ENCODE data around the gene PALM. TPM values are rescaled to one million over a fixed set of nuclear protein-coding genes. Genes with fewer than 3 reads are reported as not detected.

Gene PALM
- total RNA-seq, 2 experiments from 2014 or later, result not detected

- ChIA-PET POLR2A (no interaction called here), CTCF (interaction anchor here (0.6 kb wide), 1 partner anchor 19 kb away, joined by 4 read pairs; no protein-coding TSS in a partner anchor)
- H3K4me3 Mint-ChIP-seq, result no peak overlapping the region
- no peaks in the 10 kb centered on the region for H3K4me1 Mint-ChIP-seq
- no peaks in the 10 kb centered on the region for H3K36me3 Mint-ChIP-seq (ENCODE audit: low read depth)
- H3K27me3 Mint-ChIP-seq, result no peaks in the 10 kb centered on the region
- H3K27ac Mint-ChIP-seq, result no peak overlapping the region
- no peak for DNase-seq
- no peaks in the 10 kb centered on the region for H3K9me3 Mint-ChIP-seq
These were observed 74.3 kb downstream of the PALM start for GRCh38 chr19:782878-783668.

- Mint-ChIP-seq H3K36me3 (ENCODE audit: low read depth) (no peaks in the 10 kb centered on the region), H3K4me3 (no peak overlapping the region), H3K27me3 (peaks cover under 1% of the 10 kb centered on the region), H3K4me1 (peaks cover 7% of the 10 kb centered on the region), H3K9me3 (no peaks in the 10 kb centered on the region), H3K27ac (no peak overlapping the region)
- POLR2A ChIA-PET, result no interaction called here
- no peak for DNase-seq
- CTCF ChIA-PET, result no interaction called here
These were observed 75.8 kb downstream of the PALM start for GRCh38 chr19:784541-784940.

- Mint-ChIP-seq H3K4me3 (no peak overlapping the region), H3K9me3 (no peaks in the 10 kb centered on the region), H3K27me3 (peaks cover 4% of the 10 kb centered on the region), H3K4me1 (peaks cover 9% of the 10 kb centered on the region), H3K27ac (no peak overlapping the region), H3K36me3 (ENCODE audit: low read depth) (no peaks in the 10 kb centered on the region)
- CTCF ChIA-PET, result interaction anchor here (0.6 kb wide), 1 partner anchor 267 kb away, joined by 3 read pairs; no protein-coding TSS in a partner anchor
- POLR2A ChIA-PET, result no interaction called here
- DNase-seq, result no peak
These were observed 78.8 kb downstream of the PALM start for GRCh38 chr19:787536-787935.

- Mint-ChIP-seq H3K36me3 (ENCODE audit: low read depth) (no peaks in the 10 kb centered on the region), H3K4me3 (no peak overlapping the region), H3K27ac (peak overlapping the region; percentile 77), H3K27me3 (peaks cover 4% of the 10 kb centered on the region), H3K4me1 (peaks cover 9% of the 10 kb centered on the region), H3K9me3 (no peaks in the 10 kb centered on the region)
- no peak for DNase-seq
- CTCF ChIA-PET, result interaction anchor here (0.6 kb wide), 1 partner anchor 1260 kb away, joined by 4 read pairs; no protein-coding TSS in a partner anchor
- POLR2A ChIA-PET, result no interaction called here
These were observed 79.9 kb downstream of the PALM start for GRCh38 chr19:788686-788982.

GRCh38 chr19:788983-789700 lies 80.4 kb downstream of the PALM start:
- ChIA-PET CTCF (interaction anchor here (0.6 to 0.9 kb wide), 2 partner anchors 21 to 1259 kb away, joined by 4 to 5 read pairs; no protein-coding TSS in a partner anchor), POLR2A (no interaction called here)
- Mint-ChIP-seq H3K27me3 (peaks cover 4% of the 10 kb centered on the region), H3K36me3 (ENCODE audit: low read depth) (no peaks in the 10 kb centered on the region), H3K4me3 (no peak overlapping the region), H3K4me1 (peaks cover 9% of the 10 kb centered on the region), H3K27ac (peak overlapping the region; percentile 77), H3K9me3 (no peaks in the 10 kb centered on the region)
- DNase-seq, result no peak

GRCh38 chr19:789701-790060 lies 80.9 kb downstream of the PALM start:
- CTCF ChIA-PET, result interaction anchor here (0.9 kb wide), 1 partner anchor 21 kb away, joined by 5 read pairs; no protein-coding TSS in a partner anchor

GRCh38 chr19:791007-791566 lies 82.4 kb downstream of the PALM start:
- CTCF ChIA-PET, result no interaction called here
- no peak for DNase-seq
- POLR2A ChIA-PET, result no interaction called here
- H3K27ac Mint-ChIP-seq, result no peak overlapping the region
- H3K4me1 Mint-ChIP-seq, result peaks cover 9% of the 10 kb centered on the region
- no peak overlapping the region for H3K4me3 Mint-ChIP-seq
- no peaks in the 10 kb centered on the region for H3K36me3 Mint-ChIP-seq (ENCODE audit: low read depth)
- H3K9me3 Mint-ChIP-seq, result no peaks in the 10 kb centered on the region
- peaks cover 4% of the 10 kb centered on the region for H3K27me3 Mint-ChIP-seq

More at GRCh38 chr19:789701-790060, 80.9 kb downstream of the PALM start:
- Mint-ChIP-seq H3K4me3 (no peak overlapping the region), H3K27me3 (peaks cover 4% of the 10 kb centered on the region), H3K36me3 (ENCODE audit: low read depth) (no peaks in the 10 kb centered on the region), H3K4me1 (peaks cover 9% of the 10 kb centered on the region), H3K9me3 (no peaks in the 10 kb centered on the region), H3K27ac (no peak overlapping the region)
- POLR2A ChIA-PET, result no interaction called here
- no peak for DNase-seq

GRCh38 chr19:791567-792305 lies 83.0 kb downstream of the PALM start:
- ChIA-PET CTCF (no interaction called here), POLR2A (no interaction called here)
- Mint-ChIP-seq H3K4me3 (no peak overlapping the region), H3K36me3 (ENCODE audit: low read depth) (no peaks in the 10 kb centered on the region), H3K9me3 (no peaks in the 10 kb centered on the region), H3K27me3 (peaks cover 4% of the 10 kb centered on the region), H3K4me1 (peaks cover 11% of the 10 kb centered on the region), H3K27ac (no peak overlapping the region)
- no peak for DNase-seq

GRCh38 chr19:792306-792885 lies 83.7 kb downstream of the PALM start:
- POLR2A ChIA-PET, result no interaction called here
- no peaks in the 10 kb centered on the region for H3K9me3 Mint-ChIP-seq
- no peak overlapping the region for H3K27ac Mint-ChIP-seq
- CTCF ChIA-PET, result no interaction called here
- no peak overlapping the region for H3K4me3 Mint-ChIP-seq
- H3K27me3 Mint-ChIP-seq, result peaks cover 4% of the 10 kb centered on the region
- H3K36me3 Mint-ChIP-seq (ENCODE audit: low read depth), result no peaks in the 10 kb centered on the region
- peaks cover 13% of the 10 kb centered on the region for H3K4me1 Mint-ChIP-seq
- DNase-seq, result no peak

GRCh38 chr19:793806-794205 lies 85.1 kb downstream of the PALM start:
- H3K36me3 Mint-ChIP-seq (ENCODE audit: low read depth), result peaks cover 3% of the 10 kb centered on the region
- POLR2A ChIA-PET, result no interaction called here
- H3K27me3 Mint-ChIP-seq, result peaks cover 4% of the 10 kb centered on the region
- no peak for DNase-seq
- H3K4me1 Mint-ChIP-seq, result peaks cover 12% of the 10 kb centered on the region
- no peaks in the 10 kb centered on the region for H3K9me3 Mint-ChIP-seq
- H3K27ac Mint-ChIP-seq, result no peak overlapping the region
- H3K4me3 Mint-ChIP-seq, result no peak overlapping the region
- CTCF ChIA-PET, result interaction anchor here (0.7 kb wide), 1 partner anchor 23 kb away, joined by 3 read pairs; no protein-coding TSS in a partner anchor

GRCh38 chr19:795073-795611 lies 86.4 kb downstream of the PALM start:
- POLR2A ChIA-PET, result no interaction called here
- H3K27ac Mint-ChIP-seq, result no peak overlapping the region
- H3K4me3 Mint-ChIP-seq, result peak overlapping the region; percentile 36
- CTCF ChIA-PET, result interaction anchor here (0.9 to 1.1 kb wide), 2 partner anchors 8 to 471 kb away, joined by 3 to 5 read pairs; no protein-coding TSS in a partner anchor
- peaks cover 15% of the 10 kb centered on the region for H3K4me1 Mint-ChIP-seq
- H3K27me3 Mint-ChIP-seq, result no peaks in the 10 kb centered on the region
- H3K36me3 Mint-ChIP-seq (ENCODE audit: low read depth), result peaks cover 15% of the 10 kb centered on the region
- no peak for DNase-seq
- H3K9me3 Mint-ChIP-seq, result no peaks in the 10 kb centered on the region
